HG03342 (cell line): ENCODE data around the gene VPS54.

Experiments used
- ATAC-seq: cut with Tn5 transposase; IDR thresholded peaks from one replicate; pipeline ENCODE4 v1.9.1; 2021; ENCODE audit warnings: mild to moderate bottlenecking, moderate library complexity; ENCODE audit not compliant: unreplicated experiment

VPS54 gene

GRCh38 chr2:63875131-63875527 lies 144.1 kb downstream of the VPS54 start:
- no peak for ATAC-seq

- ATAC-seq: no peak
These were observed 144.8 kb downstream of the VPS54 start for GRCh38 chr2:63874204-63875130.

- no peak for ATAC-seq
These were observed 146.5 kb downstream of the VPS54 start for GRCh38 chr2:63872571-63873328.

- no peak for ATAC-seq
These were observed 147.4 kb downstream of the VPS54 start for GRCh38 chr2:63871864-63872263.

GRCh38 chr2:63870679-63871078 lies 148.5 kb downstream of the VPS54 start:
- no peak for ATAC-seq

GRCh38 chr2:63866009-63866709 lies 153.1 kb downstream of the VPS54 start:
- peak; percentile 65 for ATAC-seq

GRCh38 chr2:63865159-63865799 lies 153.9 kb downstream of the VPS54 start:
- ATAC-seq: no peak

- no peak for ATAC-seq
These were observed 155.5 kb downstream of the VPS54 start for GRCh38 chr2:63863707-63864106.

GRCh38 chr2:63862806-63863205 lies 156.4 kb downstream of the VPS54 start:
- no peak for ATAC-seq

- ATAC-seq: peak; percentile 58
These were observed 157.9 kb downstream of the VPS54 start for GRCh38 chr2:63861220-63861822.

GRCh38 chr2:63858291-63858690 lies 160.9 kb downstream of the VPS54 start:
- no peak for ATAC-seq

- no peak for ATAC-seq
These were observed 163.0 kb downstream of the VPS54 start for GRCh38 chr2:63856303-63856603.

- ATAC-seq: no peak
These were observed 163.6 kb downstream of the VPS54 start for GRCh38 chr2:63855418-63856302.

- no peak for ATAC-seq
These were observed 165.5 kb downstream of the VPS54 start for GRCh38 chr2:63853527-63854310.

GRCh38 chr2:63851691-63852311 lies 167.4 kb downstream of the VPS54 start:
- ATAC-seq: no peak

- ATAC-seq: no peak
These were observed 168.6 kb downstream of the VPS54 start for GRCh38 chr2:63850649-63851048.

GRCh38 chr2:63850204-63850571 lies 169.0 kb downstream of the VPS54 start:
- no peak for ATAC-seq

- ATAC-seq: no peak
These were observed 169.6 kb downstream of the VPS54 start for GRCh38 chr2:63849381-63850203.
